ENCODE results near the gene UTP18. TPM values are rescaled to one million over a fixed set of nuclear protein-coding genes. Genes with fewer than 3 reads are reported as not detected.
"Not testable (repeated sequence)": the region's sequence is repeated elsewhere in the genome, so short reads cannot be mapped to it uniquely, and the experiment has no call there.

Gene UTP18
- total RNA-seq = 10 to 100 TPM; 14.4 to 25.8 (median 20.6) TPM

GRCh38 chr17:51260237-51261023 is at the start of gene UTP18:
Gene UTP18 (plus strand): TSS chr17:51260546. CDS start chr17:51260585, 39 bp downstream.
- peaks cover 3 to 55% (median 17%) of the 10 kb centered on the region in 4 donors for H3K4me1 ChIP-seq

GRCh38 chr17:51214920-51215319 is 45.4 kb upstream of the UTP18 start:
- peaks cover 0 to 79% (median 0%) of the 10 kb centered on the region in 3 donors for H3K36me3 ChIP-seq
- H3K27ac ChIP-seq = no peak overlapping the region
- H3K9me3 ChIP-seq = no peaks in the 10 kb centered on the region
- no peaks in the 10 kb centered on the region for H3K27me3 ChIP-seq
- DNase-seq = no peak
- TF ChIP-seq POLR2A (IDR thresholded peaks at IDR 0.05) (no peak), CTCF (IDR thresholded peaks at IDR 0.05) (no peak)
- H3K4me3 ChIP-seq = no peak overlapping the region
- H3K4me1 ChIP-seq = no peaks in the 10 kb centered on the region

More at GRCh38 chr17:51260237-51261023, at the start of gene UTP18:
- no peaks in the 10 kb centered on the region for H3K9me3 ChIP-seq
- peak in 1 of 6 experiments; percentile 22 for TF ChIP-seq CTCF (IDR thresholded peaks at IDR 0.05)
- TF ChIP-seq POLR2A (IDR thresholded peaks at IDR 0.05) = peak; percentile 30 to 53
- DNase-seq = peak; percentile 92 to 98 (median 97)
- H3K4me3 ChIP-seq = peak within 1 kb of the TSS; percentile 93 to 98 (median 95)
- H3K27me3 ChIP-seq = no peaks in the 10 kb centered on the region
- H3K27ac ChIP-seq = peak within 1 kb of the TSS; percentile 97 to 99 (median 98)
- peaks cover 0 to 5% (median 0%) of the 10 kb centered on the region in 3 donors for H3K36me3 ChIP-seq

GRCh38 chr17:51217946-51218345 is 42.4 kb upstream of the UTP18 start:
- no peaks in the 10 kb centered on the region for H3K9me3 ChIP-seq
- no peak for TF ChIP-seq CTCF (IDR thresholded peaks at IDR 0.05)
- TF ChIP-seq POLR2A (IDR thresholded peaks at IDR 0.05) = no peak
- H3K27ac ChIP-seq = no peak overlapping the region
- H3K27me3 ChIP-seq = no peaks in the 10 kb centered on the region
- DNase-seq = no peak
- no peak overlapping the region for H3K4me3 ChIP-seq
- H3K4me1 ChIP-seq = no peaks in the 10 kb centered on the region
- peaks cover 0 to 77% (median 0%) of the 10 kb centered on the region in 3 donors for H3K36me3 ChIP-seq

GRCh38 chr17:51221322-51221721 is 39.0 kb upstream of the UTP18 start:
- TF ChIP-seq POLR2A (IDR thresholded peaks at IDR 0.05) (no peak), CTCF (IDR thresholded peaks at IDR 0.05) (no peak)
- Histone ChIP-seq H3K36me3 (peaks cover 0 to 73% (median 0%) of the 10 kb centered on the region in 3 donors), H3K27ac (no peak overlapping the region), H3K27me3 (no peaks in the 10 kb centered on the region), H3K4me3 (no peak overlapping the region), H3K9me3 (no peaks in the 10 kb centered on the region), H3K4me1 (peaks cover 0 to 9% (median 2%) of the 10 kb centered on the region in 4 donors)
- no peak for DNase-seq

- no peak overlapping the region for H3K4me3 ChIP-seq
- H3K4me1 ChIP-seq = peaks cover 0 to 9% (median 2%) of the 10 kb centered on the region in 4 donors
- peaks cover 0 to 42% (median 0%) of the 10 kb centered on the region in 3 donors for H3K36me3 ChIP-seq
- no peak overlapping the region for H3K27ac ChIP-seq
- H3K9me3 ChIP-seq = no peaks in the 10 kb centered on the region
- no peak for DNase-seq
- TF ChIP-seq POLR2A (IDR thresholded peaks at IDR 0.05) (no peak), CTCF (IDR thresholded peaks at IDR 0.05) (no peak)
- no peaks in the 10 kb centered on the region for H3K27me3 ChIP-seq
Observed at GRCh38 chr17:51224402-51225262, 35.7 kb upstream of the UTP18 start.

GRCh38 chr17:51225523-51225922 is 34.8 kb upstream of the UTP18 start:
- H3K9me3 ChIP-seq, H3K4me3 ChIP-seq, H3K4me1 ChIP-seq, H3K27me3 ChIP-seq, H3K27ac ChIP-seq, DNase-seq: not testable (repeated sequence)
- H3K36me3 ChIP-seq = peaks cover 0 to 34% (median 0%) of the 10 kb centered on the region in 3 donors
